Left lung (tissue), 10 donors: Measurements from ENCODE around the gene AP4B1. TPM values are rescaled to one million over a fixed set of nuclear protein-coding genes. Genes with fewer than 3 reads are reported as not detected.

Source experiments
- ATAC-seq: fragments of 200-7000 bp; cut with Tn5 transposase; one replicate; pipeline ENCODE4 v1.9.1; 2020; ENCODE audit warnings: moderate library complexity
- DNase-seq, 4 donors: peaks; one replicate each; pipeline ENCODE4 v3.0.0-alpha.2; 2013 to 2020
- H3K27ac ChIP-seq, 2 donors: fragments of 200-600 bp; sonication (generic) in 1 of 2; one replicate each; pipeline versions ENCODE4 v1.5.0 to v1.8.0; 2020 to 2021
- H3K27me3 ChIP-seq, 2 donors: fragments of 200-600 bp; sonication (generic) in 1 of 2; one replicate each; pipeline versions ENCODE4 v1.5.0 to v1.8.0; 2020 to 2021
- H3K36me3 ChIP-seq, 2 donors: fragments of 200-600 bp; sonication (generic) in 1 of 2; one replicate each; pipeline versions ENCODE4 v1.5.0 to v1.8.0; 2020 to 2021
- H3K4me1 ChIP-seq, 2 donors: fragments of 200-600 bp; one replicate each; pipeline ENCODE4 v1.8.0; 2021
- H3K4me3 ChIP-seq, 2 donors: fragments of 200-600 bp; sonication (generic) in 1 of 2; one replicate each; pipeline versions ENCODE4 v1.5.0 to v1.8.0; 2020 to 2021; ENCODE audit warnings: mild to moderate bottlenecking in 1 of 2
- H3K9me3 ChIP-seq, 2 donors: fragments of 200-600 bp; sonication (generic) in 1 of 2; one replicate each; pipeline versions ENCODE4 v1.5.0 to v1.8.0; 2020 to 2021
- CTCF ChIP-seq, 2 donors: fragments of 200-600 bp; sonication (generic) in 1 of 2; IDR thresholded peaks; one replicate each; pipeline versions ENCODE4 v1.5.0 to v1.8.0; 2021; ENCODE audit warnings: antibody characterized with exemption in 2 of 2
- intact Hi-C, 2 donors: fragments of 100-400 bp; cut with DNase I; formaldehyde crosslinking; loops; one replicate each; pipeline versions ENCODE4 v1.11.2 to v1.14.2; 2022
- polyA plus RNA-seq, 6 donors: library from polyadenylated mRNA; unstranded; fragments of 120-200 nt; gene quantifications; one replicate each; pipeline ENCODE4 v1.2.1, GENCODE V29; 2013; ENCODE audit not compliant: insufficient read length in 6 of 6
- total RNA-seq, 2 donors: library from RNA; stranded (reverse); fragmentation: NEBNext Ultra II Directional; extraction: Animal tissue kit (Norgen Biotek cat#: 25700); gene quantifications; one replicate each; pipeline ENCODE4 v1.2.1, GENCODE V29; 2021
- donor health status: DM: no; HTN: yes; CAD: no.
- donor health status: DM: no; HTN: no; CAD: no.

Gene AP4B1
- total and polyA plus RNA-seq, 8 donors, result 15.4 to 65.1 (median 54.6) TPM

GRCh38 chr1:113931451-113931851 is 26.9 kb upstream of the AP4B1 start:
- Histone ChIP-seq H3K27ac (peak overlapping the region; percentile 94 to 95), H3K27me3 (no peaks in the 10 kb centered on the region), H3K4me1 (peaks cover 17 to 69% of the 10 kb centered on the region in 2 donors), H3K4me3 (peak overlapping the region; percentile 71 to 93), H3K9me3 (no peaks in the 10 kb centered on the region), H3K36me3 (no peaks in the 10 kb centered on the region)
- no peak for TF ChIP-seq CTCF (IDR thresholded peaks at IDR 0.05)
- intact Hi-C loops, result no loop called here
- ATAC-seq (no peak), DNase-seq (no peak)

- H3K36me3 ChIP-seq, result no peaks in the 10 kb centered on the region
- no peaks in the 10 kb centered on the region for H3K27me3 ChIP-seq
- peak overlapping the region; percentile 71 to 93 for H3K4me3 ChIP-seq
- H3K9me3 ChIP-seq, result no peaks in the 10 kb centered on the region
- DNase-seq, result peak in 3 of 4 donors; percentile 50 to 88 (median 81)
- peak overlapping the region; percentile 94 to 95 for H3K27ac ChIP-seq
- peak; percentile 56 for ATAC-seq
- H3K4me1 ChIP-seq, result peaks cover 17 to 61% of the 10 kb centered on the region in 2 donors
- TF ChIP-seq CTCF (IDR thresholded peaks at IDR 0.05), result no peak
- intact Hi-C loops, result no loop called here
Observed at GRCh38 chr1:113930499-113931161, 26.0 kb upstream of the AP4B1 start.

GRCh38 chr1:113929750-113930498 is 25.3 kb upstream of the AP4B1 start:
- Histone ChIP-seq H3K27ac (peak overlapping the region; percentile 94 to 95), H3K4me1 (peaks cover 17 to 54% of the 10 kb centered on the region in 2 donors), H3K36me3 (no peaks in the 10 kb centered on the region), H3K9me3 (no peaks in the 10 kb centered on the region), H3K4me3 (peak overlapping the region; percentile 71 to 93), H3K27me3 (no peaks in the 10 kb centered on the region)
- no peak for TF ChIP-seq CTCF (IDR thresholded peaks at IDR 0.05)
- intact Hi-C loops, result no loop called here
- peak; percentile 65 to 93 (median 70) for DNase-seq
- ATAC-seq, result peak; percentile 53

- intact Hi-C loops, result no loop called here
- peaks cover 17 to 47% of the 10 kb centered on the region in 2 donors for H3K4me1 ChIP-seq
- TF ChIP-seq CTCF (IDR thresholded peaks at IDR 0.05), result no peak
Observed at GRCh38 chr1:113928941-113929749, 24.5 kb upstream of the AP4B1 start, which contains the start of gene HIPK1. HIPK1 (plus strand) TSS chr1:113929324.

More at GRCh38 chr1:113928941-113929749, 24.5 kb upstream of the AP4B1 start, which contains the start of gene HIPK1:
- H3K27ac ChIP-seq, result peak within 1 kb of the TSS; percentile 94 to 95
- DNase-seq (peak; percentile 95 to 99 (median 95)), ATAC-seq (peak; percentile 91)
- no peaks in the 10 kb centered on the region for H3K36me3 ChIP-seq
- H3K27me3 ChIP-seq, result no peaks in the 10 kb centered on the region
- H3K4me3 ChIP-seq, result peak within 1 kb of the TSS; percentile 71 to 93
- H3K9me3 ChIP-seq, result no peaks in the 10 kb centered on the region
